ENCODE data around the gene LMTK2. TPM values are rescaled to one million over a fixed set of nuclear protein-coding genes. Genes with fewer than 3 reads are reported as not detected.

The LMTK2 gene
- total and polyA plus RNA-seq, 2 experiments from 2014 or later, result 6.1 to 30.8 TPM

GRCh38 chr7:98105942-98106544 is 619 bp upstream of the LMTK2 start:
- Histone ChIP-seq H3K4me3 (no peak overlapping the region; the same call in none of the 2 replicates), H3K4me2 (no peak overlapping the region), H3K36me3 (ENCODE audit: insufficient read depth) (no peaks in the 10 kb centered on the region), H3K4me1 (ENCODE audit: insufficient read depth) (peaks cover 21% of the 10 kb centered on the region), H3K27me3 (ENCODE audit: insufficient read depth) (no peaks in the 10 kb centered on the region), H2AFZ (no peak overlapping the region), H3K27ac (ENCODE audit: low read depth) (no peak overlapping the region), H3F3A (replicated peaks; ENCODE audit: low read depth) (no peaks in the 10 kb centered on the region), H3K79me2 (replicated peaks; ENCODE audit: insufficient read depth) (peaks cover 38% of the 10 kb centered on the region), H3K9me2 (ENCODE audit: insufficient read depth) (no peaks in the 10 kb centered on the region), H4K20me1 (replicated peaks; ENCODE audit: insufficient read depth) (peaks cover 26% of the 10 kb centered on the region)
- H3K27me3 Mint-ChIP-seq (ENCODE audit: insufficient read depth, low read depth, poor library complexity), result peaks cover 7% of the 10 kb centered on the region
- H3K36me3 Mint-ChIP-seq (ENCODE audit: low read depth), result peaks cover 8% of the 10 kb centered on the region; the same call in 2 of the 3 replicates
- ATAC-seq, result no peak
- TF ChIP-seq ZNF114 (CRISPR knock-in tag; IDR thresholded peaks at IDR 0.05), result no peak
- H3K9me3 Mint-ChIP-seq, result peaks cover 14% of the 10 kb centered on the region
- peaks cover 32% of the 10 kb centered on the region for H3K4me1 Mint-ChIP-seq
- H3K27ac Mint-ChIP-seq, result peak overlapping the region; percentile 26; the same call in 1 of the 2 replicates
- H3K4me3 Mint-ChIP-seq, result peak overlapping the region; percentile 93
- DNase-seq (ENCODE audit: low spot score), result no peak

GRCh38 chr7:98107313-98107721 is 655 bp downstream of the LMTK2 start:
- Histone ChIP-seq H4K20me1 (replicated peaks; ENCODE audit: insufficient read depth) (peaks cover 30% of the 10 kb centered on the region), H3K36me3 (ENCODE audit: insufficient read depth) (no peaks in the 10 kb centered on the region), H3K27me3 (ENCODE audit: insufficient read depth) (no peaks in the 10 kb centered on the region), H3K79me2 (replicated peaks; ENCODE audit: insufficient read depth) (peaks cover 50% of the 10 kb centered on the region), H3K9me2 (ENCODE audit: insufficient read depth) (no peaks in the 10 kb centered on the region), H3K4me2 (peak overlapping the region; percentile 94), H3K27ac (ENCODE audit: low read depth) (no peak overlapping the region), H3K4me1 (ENCODE audit: insufficient read depth) (peaks cover 24% of the 10 kb centered on the region), H3K4me3 (peak overlapping the region; percentile 95), H2AFZ (no peak overlapping the region; the same call in 1 of the 2 replicates), H3F3A (replicated peaks; ENCODE audit: low read depth) (no peaks in the 10 kb centered on the region)
- Mint-ChIP-seq H3K4me3 (peak overlapping the region; percentile 93), H3K36me3 (ENCODE audit: low read depth) (no peaks in the 10 kb centered on the region; the same call in 2 of the 3 replicates), H3K27me3 (ENCODE audit: insufficient read depth, low read depth, poor library complexity) (peaks cover 7% of the 10 kb centered on the region), H3K4me1 (peaks cover 40% of the 10 kb centered on the region), H3K27ac (no peak overlapping the region; the same call in 1 of the 2 replicates), H3K9me3 (peaks cover 5% of the 10 kb centered on the region; the same call in 1 of the 3 replicates)
- DNase-seq (ENCODE audit: low spot score), result peak; percentile 39
- peak; percentile 26 for ATAC-seq
- TF ChIP-seq JUNB (IDR thresholded peaks at IDR 0.05; ENCODE audit: unreplicated experiment) (no peak), CREB1 (CRISPR knock-in tag; IDR thresholded peaks at IDR 0.05; ENCODE audit: low read depth) (no peak), ETS1 (IDR thresholded peaks at IDR 0.05) (no peak), REST (IDR thresholded peaks at IDR 0.05; ENCODE audit: unreplicated experiment) (no peak), EZH2phosphoT487 (IDR thresholded peaks at IDR 0.05; ENCODE audit: unreplicated experiment) (no peak), ZNF114 (CRISPR knock-in tag; IDR thresholded peaks at IDR 0.05) (no peak), ZNF462 (CRISPR knock-in tag; IDR thresholded peaks at IDR 0.05) (no peak), NANOG (IDR thresholded peaks at IDR 0.05; ENCODE audit: borderline replicate concordance) (no peak), ZNF331 (CRISPR knock-in tag; IDR thresholded peaks at IDR 0.05; ENCODE audit: low read depth) (no peak)
